ENCODE results near the gene CFAP58. TPM values are rescaled to one million over a fixed set of nuclear protein-coding genes. Genes with fewer than 3 reads are reported as not detected.
"Not testable (repeated sequence)": the region's sequence is repeated elsewhere in the genome, so short reads cannot be mapped to it uniquely, and the experiment has no call there.

CFAP58 gene
- total RNA-seq, 1 donor from 2014 or later, result 1.2 TPM

GRCh38 chr10:104468818-104469217, 115.2 kb downstream of the CFAP58 start:
- FAIRE-seq; DNase-seq (ENCODE audit: low spot score in 2 of 2): not testable (repeated sequence)

- FAIRE-seq, result no peak
- DNase-seq (ENCODE audit: low spot score in 2 of 2), result no peak
These were observed 118.9 kb downstream of the CFAP58 start for GRCh38 chr10:104472505-104472904.

GRCh38 chr10:104472957-104473745, 119.5 kb downstream of the CFAP58 start:
- FAIRE-seq, result no peak
- no peak for DNase-seq (ENCODE audit: low spot score in 2 of 2)

GRCh38 chr10:104478380-104478779, 124.7 kb downstream of the CFAP58 start:
- DNase-seq (ENCODE audit: low spot score in 2 of 2) (no peak), FAIRE-seq (no peak)

- FAIRE-seq (no peak), DNase-seq (ENCODE audit: low spot score in 2 of 2) (no peak)
These were observed 126.4 kb downstream of the CFAP58 start for GRCh38 chr10:104479906-104480593.

- DNase-seq (ENCODE audit: low spot score in 2 of 2), result no peak
- no peak for FAIRE-seq
These were observed 127.2 kb downstream of the CFAP58 start for GRCh38 chr10:104480797-104481196.

- FAIRE-seq (no peak), DNase-seq (ENCODE audit: low spot score in 2 of 2) (no peak)
These were observed 129.9 kb downstream of the CFAP58 start for GRCh38 chr10:104483582-104483981.

- FAIRE-seq (no peak), DNase-seq (ENCODE audit: low spot score in 2 of 2) (no peak)
These were observed 132.0 kb downstream of the CFAP58 start for GRCh38 chr10:104485632-104486031.

- FAIRE-seq (no peak), DNase-seq (ENCODE audit: low spot score in 2 of 2) (no peak)
These were observed 133.2 kb downstream of the CFAP58 start for GRCh38 chr10:104486803-104487202.

- DNase-seq (ENCODE audit: low spot score in 2 of 2) (peak in 1 of 2 donors; percentile 22), FAIRE-seq (no peak)
These were observed 134.3 kb downstream of the CFAP58 start for GRCh38 chr10:104487794-104488438.

- no peak for FAIRE-seq
These were observed 134.8 kb downstream of the CFAP58 start for GRCh38 chr10:104488439-104488832.

GRCh38 chr10:104492329-104492940, 138.8 kb downstream of the CFAP58 start:
- DNase-seq (ENCODE audit: low spot score in 2 of 2), result no peak
- FAIRE-seq, result no peak

More at GRCh38 chr10:104488439-104488832, 134.8 kb downstream of the CFAP58 start:
- no peak for DNase-seq (ENCODE audit: low spot score in 2 of 2)

- DNase-seq (ENCODE audit: low spot score in 2 of 2), result no peak
- no peak for FAIRE-seq
These were observed 144.9 kb downstream of the CFAP58 start for GRCh38 chr10:104498347-104499081.

- DNase-seq (ENCODE audit: low spot score in 2 of 2) (no peak), FAIRE-seq (no peak)
These were observed 147.8 kb downstream of the CFAP58 start for GRCh38 chr10:104501449-104501848.

GRCh38 chr10:104501864-104502579, 148.4 kb downstream of the CFAP58 start:
- no peak for FAIRE-seq
- no peak for DNase-seq (ENCODE audit: low spot score in 2 of 2)

GRCh38 chr10:104502907-104503306, 149.3 kb downstream of the CFAP58 start:
- FAIRE-seq, result no peak

More at GRCh38 chr10:104502907-104503306, 149.3 kb downstream of the CFAP58 start:
- DNase-seq (ENCODE audit: low spot score in 2 of 2), result no peak
